Epidermal melanocyte (primary cell): ENCODE results near the gene NME7.

Experiments used
- DNase-seq: peaks from one replicate; pipeline ENCODE4 v3.0.0; 2011; ENCODE audit warnings: low spot score; ENCODE audit not compliant: insufficient read length

NME7 gene

DNA sequence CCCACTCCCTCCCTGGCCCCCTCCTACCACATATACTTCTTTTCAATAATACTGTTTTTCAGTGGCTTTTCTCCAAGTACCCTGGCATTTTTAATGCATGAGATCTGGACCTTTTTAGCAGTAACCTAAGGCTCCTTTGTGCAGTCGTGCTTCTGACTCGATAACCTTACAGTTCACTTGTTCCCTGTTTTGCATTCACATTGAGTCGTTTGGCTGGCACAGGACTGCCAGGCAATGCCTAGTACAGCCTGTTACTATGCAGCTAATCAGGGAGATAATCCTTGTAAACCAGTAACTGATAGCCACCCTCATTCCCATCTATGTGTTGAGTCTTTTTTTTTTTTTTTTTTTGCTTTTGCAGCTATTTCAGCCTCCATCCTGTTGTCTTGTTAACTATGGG is 257.4 kb downstream of the NME7 start:
- DNase-seq = no peak

DNA sequence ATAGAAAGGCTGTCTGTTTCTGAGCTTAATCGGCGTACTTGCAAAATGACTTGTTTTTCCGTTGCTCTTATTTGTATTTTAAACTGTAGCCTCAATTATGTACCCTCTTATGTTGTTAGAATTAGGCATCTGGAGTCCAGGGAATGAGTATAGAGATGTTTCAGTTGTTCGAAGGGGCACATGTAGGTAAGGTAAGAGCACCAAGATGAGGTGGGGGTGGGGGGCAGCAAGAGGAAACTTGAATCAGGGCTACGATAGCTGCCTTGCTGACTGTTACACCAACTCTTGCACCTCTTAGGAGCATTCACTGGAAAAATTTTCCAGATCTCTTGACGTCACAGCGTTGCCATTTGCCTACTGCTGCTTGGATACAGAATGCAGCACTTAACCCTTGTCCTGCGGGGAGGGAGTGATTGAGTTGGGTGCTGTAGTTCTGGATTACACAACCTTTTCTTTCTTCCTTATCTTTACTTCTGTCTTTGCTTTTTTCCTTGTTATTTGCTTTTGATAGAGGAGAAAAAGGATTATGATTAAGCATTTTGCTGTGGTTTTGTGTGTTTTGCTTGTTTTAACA is 257.9 kb downstream of the NME7 start:
- DNase-seq = no peak

DNA sequence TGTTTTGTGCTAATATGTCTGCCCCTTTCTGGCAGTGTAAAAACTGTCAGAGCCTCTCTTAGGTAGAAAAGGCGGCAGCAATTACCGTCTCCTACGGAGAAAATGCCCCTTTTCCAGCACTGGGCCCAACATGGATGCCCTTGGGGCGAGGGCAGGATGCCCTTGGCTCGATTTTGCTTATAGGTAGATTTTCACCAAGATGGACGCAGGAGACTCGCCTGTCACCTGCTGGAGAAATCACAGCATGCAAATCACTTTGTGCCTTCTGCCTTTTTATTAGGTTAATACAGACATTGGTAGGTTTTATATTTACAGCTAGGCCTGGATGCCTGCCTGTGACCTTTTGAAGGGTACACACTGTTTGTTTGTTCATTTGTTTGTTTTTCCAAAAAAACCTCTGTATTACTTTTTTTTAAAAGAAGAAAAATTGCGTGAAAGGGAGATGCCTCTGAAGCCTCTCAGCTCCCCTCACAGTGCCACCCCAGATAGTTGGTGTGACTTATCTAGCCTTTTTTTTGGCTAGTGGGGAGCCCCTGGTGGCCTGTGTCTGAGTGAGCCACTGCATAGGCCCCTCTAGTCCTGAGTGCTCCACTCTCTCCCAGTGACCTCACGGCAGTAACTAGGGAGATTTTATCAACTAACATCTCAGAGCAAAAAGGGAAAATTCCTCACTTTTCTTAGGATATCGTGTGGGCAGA is 258.6 kb downstream of the NME7 start:
- no peak for DNase-seq

DNA sequence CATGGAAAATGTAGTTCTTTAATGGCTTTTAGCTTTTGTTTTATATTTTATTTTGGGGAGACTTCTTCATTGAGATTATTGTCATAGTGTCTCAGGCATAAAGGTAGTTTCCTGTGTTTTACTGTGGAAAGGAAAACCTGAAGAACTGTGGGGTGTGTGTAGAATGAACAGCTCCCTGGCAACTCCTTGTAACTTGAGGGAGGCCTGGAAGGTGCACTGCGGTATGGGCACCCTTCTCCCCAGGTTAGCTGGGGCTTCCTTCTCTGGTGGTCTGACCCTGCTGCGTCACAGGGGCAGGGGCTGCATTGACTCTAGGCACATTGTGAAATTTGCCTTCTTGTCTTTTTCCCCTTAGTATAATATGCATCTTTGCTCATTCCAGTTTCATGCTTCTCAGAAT is 259.4 kb downstream of the NME7 start:
- DNase-seq = no peak

DNA sequence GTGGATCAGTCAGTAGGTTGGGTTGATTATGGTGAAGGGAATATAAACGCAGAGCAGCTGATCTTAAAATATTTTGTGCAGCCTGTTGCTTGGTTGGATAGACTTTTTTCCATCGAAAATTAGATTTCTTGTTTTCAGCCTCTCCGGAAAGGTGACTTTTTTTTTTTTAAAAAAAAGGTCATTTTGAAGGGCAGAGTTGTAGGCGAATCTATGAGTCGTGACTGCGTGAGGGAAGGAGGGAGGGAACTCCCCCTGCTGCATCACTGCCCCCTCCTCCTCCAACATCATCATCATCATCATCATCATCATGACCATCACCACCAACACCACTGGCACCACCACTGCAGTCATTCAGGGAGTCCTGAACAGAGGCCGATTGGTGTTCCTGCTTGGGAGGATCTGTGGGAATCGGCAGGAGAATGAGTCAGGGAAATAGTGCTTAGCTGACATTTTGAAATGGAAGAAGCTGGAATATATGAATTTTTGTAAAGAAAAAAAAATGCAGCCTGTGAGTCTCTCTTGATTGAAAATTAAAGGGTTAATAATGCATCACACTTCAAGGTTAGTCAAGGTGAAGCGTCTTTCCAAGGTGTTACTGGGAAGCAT is 259.9 kb downstream of the NME7 start:
- DNase-seq = no peak

DNA sequence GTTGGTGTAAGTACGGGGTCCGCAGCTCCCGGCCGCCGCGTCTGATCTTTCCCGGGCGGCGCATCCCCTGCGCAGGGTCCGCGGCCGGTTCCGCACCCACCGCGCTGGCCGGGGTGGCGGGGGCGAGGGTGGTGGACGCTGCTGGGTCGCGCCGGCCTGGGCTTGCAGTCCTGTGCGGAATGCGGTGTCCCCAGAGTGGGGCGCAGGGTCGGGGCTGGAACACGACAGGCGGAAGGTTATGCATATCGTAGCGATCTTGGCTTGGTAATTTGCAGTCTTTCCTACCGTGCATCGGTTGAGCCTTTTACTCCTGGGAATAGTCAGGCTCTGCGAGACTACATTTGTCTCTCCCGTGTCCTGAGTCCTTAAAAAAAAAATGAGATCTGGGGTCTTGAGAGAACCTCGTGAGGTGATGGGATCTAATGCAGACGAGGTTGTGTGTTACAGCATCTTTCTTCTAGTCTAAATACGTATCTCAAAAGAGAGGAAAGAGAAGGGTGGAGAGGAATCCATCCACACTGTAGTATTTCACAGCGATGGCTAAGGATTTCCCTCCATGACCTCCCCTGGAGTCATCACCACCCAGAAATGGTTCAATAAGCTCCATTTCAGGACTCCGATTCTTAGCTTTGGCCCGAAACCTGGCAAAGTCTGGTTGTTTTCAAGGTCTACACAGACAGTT is 260.5 kb downstream of the NME7 start:
- no peak for DNase-seq

DNA sequence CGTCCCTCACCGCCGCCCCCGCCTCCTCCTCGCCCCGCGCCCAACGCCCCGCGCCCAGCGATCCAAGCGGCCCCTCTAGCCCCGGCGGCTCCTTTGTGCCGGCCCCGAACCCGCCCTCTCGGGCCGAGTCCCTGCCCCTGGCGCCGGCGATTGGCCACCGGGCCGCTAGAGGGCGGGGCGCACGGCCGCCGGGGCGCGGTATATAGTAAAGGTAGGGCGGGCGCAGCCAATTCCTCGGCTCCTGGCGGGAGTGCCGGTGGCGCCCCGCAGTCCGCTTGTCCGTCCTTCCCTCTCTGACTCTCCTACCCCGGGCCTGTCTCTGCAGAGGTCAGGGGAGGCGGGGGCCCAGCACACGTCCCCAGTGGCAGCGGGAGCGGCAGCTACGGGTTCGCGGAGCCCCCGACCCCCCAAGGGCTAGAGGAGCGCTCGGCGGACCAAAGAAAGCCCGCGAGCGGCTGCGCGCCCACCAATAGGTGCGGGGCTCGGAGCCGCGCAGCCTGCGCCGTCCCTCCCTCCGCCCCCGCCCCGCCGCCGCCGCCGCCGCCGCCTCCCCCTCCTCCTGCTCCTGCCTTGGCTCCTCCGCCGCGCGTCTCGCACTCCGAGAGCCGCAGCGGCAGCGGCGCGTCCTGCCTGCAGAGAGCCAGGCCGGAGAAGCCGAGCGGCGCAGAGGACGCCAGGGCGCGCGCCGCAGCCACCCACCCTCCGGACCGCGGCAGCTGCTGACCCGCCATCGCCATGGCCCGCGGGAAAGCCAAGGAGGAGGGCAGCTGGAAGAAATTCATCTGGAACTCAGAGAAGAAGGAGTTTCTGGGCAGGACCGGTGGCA is 261.3 kb downstream of the NME7 start, which contains the start of gene ATP1B1:
Gene ATP1B1, plus strand, starts transcription at position 596 of the 826 bp plus-strand sequence. Its CDS starts 140 bp downstream, at position 736.
- peak; percentile 83 for DNase-seq

DNA sequence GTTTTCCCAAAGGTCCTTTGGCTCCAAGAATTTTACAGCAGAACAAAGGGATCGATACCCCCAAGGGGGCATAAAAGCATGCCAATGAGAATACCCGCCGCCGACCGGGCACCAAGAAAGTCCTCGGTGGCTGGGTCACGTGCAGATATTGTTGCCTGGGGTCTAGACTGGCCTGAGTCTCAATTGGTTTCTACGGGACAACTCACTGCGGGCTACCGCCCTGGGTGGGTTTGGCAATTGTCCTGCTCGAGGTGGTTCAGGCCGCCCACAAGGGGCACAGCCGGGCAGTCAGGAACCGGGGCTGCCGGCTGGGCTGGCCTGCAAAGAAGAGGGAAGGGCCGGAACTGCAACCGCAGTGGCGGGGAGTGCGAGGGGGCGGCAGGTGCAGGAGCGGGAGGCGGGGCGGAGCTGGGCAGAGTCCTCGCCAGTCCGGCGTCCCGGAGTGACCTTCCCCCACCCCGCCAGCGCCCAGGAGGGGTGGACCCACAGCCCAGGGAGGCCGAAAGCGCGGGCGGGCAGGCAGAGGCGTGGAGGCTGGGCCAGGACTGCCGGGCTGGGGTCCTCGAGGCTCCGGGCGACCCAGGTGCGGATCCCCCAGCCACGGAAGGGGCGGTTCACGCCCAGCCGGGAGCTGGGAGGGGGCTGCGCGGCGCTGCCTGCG is 262.0 kb downstream of the NME7 start:
- DNase-seq = no peak

DNA sequence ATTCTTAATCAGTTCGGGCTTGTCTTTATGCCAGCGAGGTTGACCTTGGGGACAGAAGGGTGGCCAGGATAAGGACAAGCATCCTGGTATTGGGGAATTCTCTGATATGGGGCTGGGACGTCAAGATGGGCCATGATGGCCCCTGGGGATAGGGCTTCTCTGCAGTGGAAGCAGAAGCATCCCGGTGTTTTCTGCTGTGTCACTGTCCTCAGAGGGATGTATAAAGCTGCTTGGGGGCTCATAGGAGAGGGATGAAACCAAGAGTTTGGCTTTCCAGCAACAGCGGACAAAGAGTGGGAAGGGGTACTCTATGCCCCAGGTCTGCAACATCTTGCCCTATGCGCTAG is 262.5 kb downstream of the NME7 start:
- DNase-seq = no peak

DNA sequence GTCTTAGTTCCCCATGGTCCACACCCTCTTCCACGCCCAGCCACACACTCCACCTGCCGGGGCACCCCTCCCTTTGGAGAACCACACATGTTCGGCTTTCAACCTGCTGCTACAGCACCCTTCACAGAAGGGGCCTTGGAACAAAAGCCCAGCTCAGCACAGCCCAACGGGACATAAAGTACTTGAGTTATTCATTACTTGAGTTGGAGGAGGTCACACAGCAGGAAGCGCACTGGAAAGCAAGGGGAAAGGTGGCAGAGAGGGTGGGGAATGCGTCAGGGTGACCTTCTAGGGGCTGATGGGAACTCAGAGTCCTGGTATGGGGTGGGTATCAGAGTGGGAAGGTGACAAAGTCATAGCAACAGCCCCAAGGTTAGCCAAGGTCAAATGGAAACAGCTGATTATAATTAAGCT is 264.1 kb downstream of the NME7 start:
- DNase-seq = no peak

DNA sequence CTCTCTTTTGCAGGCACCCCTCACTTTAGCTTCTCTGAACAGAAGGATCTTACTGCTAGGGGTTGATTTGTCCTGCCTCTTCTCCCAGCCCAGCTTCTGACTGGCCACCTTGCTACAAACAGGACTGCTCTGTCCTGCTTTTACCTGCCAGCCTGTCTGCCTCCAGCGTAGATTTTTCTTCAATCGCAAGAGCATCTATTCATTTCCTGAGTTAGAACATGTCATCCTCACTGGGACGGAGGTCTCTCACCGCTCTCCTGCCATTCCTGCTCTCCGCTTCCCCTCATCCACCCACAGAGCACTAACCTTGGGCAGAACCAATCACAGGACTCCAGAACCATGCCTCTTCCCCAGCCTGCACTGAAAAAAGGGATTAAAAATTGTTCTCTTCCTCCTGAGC is 264.6 kb downstream of the NME7 start:
- no peak for DNase-seq

DNA sequence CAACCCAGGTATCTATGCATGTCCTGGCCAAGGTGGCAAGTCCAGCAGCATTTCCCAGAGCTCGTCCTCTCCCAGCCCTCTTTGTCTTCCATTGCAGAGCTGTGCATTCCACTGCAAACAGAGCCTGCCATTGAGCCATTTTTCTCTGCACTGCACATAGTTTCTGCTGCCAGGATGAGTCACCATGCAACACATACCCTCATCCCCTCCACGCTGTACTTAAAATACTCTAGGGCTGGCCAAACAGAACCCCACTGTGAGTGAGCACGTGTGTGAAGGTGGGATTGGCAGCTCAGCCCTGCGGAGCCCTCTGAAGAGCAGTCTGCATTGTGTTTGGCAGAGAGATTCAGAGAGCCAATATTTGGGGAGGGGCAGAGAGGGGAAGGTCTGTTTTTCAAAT is 265.0 kb downstream of the NME7 start:
- DNase-seq = no peak

DNA sequence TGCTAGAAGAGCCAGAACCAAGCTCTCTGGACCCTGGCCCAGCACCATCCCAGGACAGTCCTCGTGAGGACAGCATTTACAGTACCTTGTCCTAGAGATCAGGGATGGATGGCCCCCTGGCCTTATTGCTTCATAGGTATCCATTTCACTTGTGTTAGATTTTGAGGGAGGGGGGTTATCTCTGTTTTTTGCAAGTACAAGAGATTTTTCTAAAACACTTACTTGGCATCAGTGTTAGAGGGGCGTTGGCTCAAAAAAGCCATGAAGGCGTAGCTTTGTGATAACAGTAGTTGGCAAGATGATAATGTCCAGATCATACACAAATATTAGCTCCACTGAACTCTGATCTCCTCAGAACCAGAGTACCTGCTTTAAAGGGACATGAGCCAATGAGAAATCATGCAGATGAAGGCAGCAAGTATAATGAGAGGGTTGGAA is 266.9 kb downstream of the NME7 start:
- no peak for DNase-seq

DNA sequence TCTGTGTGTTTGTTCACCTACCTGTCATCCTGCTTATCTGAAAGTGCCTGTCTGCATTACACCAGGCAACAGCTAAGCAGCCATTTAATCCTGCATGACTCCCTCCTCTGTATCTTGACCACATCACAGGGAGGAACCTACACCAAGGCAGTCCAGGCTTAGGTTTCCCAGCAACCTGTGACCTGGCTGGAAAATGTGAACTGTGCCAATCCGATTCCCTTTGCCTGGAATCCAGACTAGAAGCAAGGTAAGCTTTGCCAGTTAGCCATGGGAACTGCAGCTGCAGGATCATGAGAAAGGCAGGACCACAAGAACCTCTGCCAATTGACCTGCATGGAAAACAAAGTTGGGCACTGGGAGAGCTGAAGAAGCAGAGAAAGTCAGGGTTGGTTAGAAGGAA is 267.4 kb downstream of the NME7 start:
- no peak for DNase-seq

DNA sequence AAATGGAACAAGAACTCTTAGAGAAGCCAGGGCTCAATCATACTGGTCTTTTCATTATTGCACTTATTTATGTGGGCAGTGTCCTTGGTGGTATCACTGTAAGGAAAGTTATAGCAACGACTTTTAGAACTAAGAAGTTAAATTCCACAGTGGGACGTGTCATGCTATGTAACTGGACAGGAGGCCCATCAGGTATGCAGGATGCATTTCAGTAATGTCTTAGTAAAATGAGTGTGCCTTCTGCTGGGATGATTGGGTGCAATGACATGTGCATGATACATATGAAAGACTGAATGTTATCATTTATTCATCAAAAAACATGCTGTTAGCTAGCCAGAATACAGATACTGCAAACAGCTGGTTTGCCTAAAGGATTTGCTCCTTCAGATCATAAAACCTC is 268.0 kb downstream of the NME7 start:
- DNase-seq = no peak

DNA sequence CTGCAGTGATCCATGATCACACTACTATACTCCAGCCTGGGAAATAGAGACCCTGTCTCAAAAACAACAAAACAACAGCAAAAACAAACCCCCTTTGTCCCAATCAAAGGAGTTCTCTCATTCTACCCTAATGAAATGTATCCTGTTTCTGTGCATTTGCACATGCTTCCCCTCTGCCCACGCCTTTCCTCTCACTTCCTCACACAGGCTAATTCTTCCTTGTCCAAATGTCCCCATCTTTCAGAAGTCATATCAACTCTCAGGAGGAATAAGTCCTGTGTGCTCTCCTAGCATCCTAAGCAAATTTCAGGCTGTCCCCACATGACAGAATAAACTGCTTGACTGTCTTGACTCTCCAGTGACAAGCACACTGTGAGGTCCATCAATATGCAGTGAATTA is 269.2 kb downstream of the NME7 start:
- DNase-seq = no peak

DNA sequence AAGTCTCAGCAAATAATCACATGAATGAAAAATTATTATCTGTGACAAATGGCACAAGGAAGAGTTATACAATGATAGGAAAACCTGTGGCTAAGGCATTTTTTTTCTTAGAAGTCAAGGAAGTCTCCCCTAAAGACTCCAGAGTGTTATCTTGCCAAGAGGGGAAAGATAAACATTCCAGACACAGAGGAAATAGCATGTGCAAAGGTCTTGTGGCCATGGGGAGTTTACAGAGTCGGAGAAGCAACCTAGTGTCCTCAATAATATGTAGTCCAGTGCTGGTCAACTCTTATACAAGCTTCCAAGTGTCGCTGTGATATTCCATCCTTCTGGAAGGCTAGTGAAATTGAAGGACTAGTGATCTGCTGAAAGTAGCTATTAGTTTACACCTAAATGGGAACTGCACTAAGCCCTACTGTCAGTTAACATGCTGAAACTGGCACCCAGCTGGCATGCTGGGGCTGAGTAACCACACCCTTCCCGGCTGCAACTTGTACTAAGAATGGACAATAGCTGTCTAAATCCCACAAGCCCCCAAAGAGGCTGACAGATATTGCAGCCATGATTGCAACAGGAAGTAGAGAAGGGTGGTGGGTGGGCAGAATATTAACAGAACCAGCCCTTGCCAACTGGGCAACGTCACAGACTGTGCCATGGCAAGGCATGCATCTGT is 272.6 kb downstream of the NME7 start:
- DNase-seq = no peak

DNA sequence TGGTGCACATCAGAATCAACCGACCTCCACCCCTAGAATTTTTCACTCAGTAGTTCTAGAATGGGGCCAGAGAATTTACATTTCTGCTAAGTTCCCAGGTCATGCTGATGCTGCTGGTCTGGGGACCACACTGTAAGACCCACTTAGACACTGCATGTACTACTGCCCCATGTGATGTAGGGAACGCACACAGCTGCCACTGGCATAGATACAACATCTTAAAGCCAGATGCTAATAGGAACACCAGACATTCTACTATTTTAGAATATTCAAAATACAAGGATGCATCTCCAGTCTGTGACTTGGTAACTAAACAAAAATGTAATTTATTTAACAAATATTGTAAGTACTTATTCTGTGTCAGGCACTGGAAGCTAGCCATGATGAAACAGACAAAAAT is 275.2 kb downstream of the NME7 start:
- no peak for DNase-seq

DNA sequence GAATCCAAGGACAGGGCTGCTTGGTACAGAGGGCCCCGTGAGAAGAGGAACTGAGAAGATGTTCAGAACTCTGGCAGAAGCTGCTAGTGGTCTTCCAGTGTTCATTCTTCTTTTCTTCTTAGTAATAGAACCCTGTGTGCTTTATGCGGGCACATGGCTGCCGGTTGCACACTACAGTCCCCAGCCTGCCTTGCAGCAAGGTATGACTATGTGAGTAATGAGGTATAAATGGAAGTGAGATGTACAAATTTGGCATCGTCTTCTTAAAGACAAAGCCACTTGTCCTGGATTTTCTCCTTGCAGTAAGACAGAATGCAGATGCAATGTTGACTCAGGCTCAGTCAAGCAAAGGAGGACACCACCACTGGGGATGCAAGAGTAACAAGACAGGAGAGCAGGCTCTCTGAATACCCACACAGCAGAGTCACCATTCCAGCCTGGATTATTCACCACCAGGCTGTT is 276.1 kb downstream of the NME7 start:
- DNase-seq = no peak

DNA sequence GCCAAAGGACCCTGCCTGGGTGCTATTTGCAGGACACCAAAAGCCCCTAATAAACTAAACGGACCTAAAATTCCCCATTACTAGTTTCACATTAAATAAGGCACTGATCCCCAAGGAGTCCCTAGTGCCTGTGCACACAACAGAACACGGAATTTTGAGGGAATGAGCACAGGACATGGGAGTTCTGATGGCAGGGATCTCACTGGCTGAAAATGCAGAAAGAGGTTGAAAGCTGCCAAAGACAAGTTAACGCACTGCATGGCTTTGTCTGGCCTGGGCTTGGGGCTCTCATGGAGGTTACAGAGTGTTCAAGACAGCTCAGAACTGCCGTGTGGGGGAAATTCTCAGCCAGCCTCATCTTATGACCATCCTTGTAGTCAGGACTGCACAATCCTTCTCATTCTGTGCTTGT is 276.7 kb downstream of the NME7 start:
- no peak for DNase-seq
